Globus pallidus (tissue), 1 donor: Measurements from ENCODE around the gene CELA2A.
"Not testable (repeated sequence)": the region's sequence is repeated elsewhere in the genome, so short reads cannot be mapped to it uniquely, and the experiment has no call there.

ENCODE experiments used
- DNase-seq: peaks from one replicate; pipeline ENCODE4 v3.0.0-alpha.2; 2015; ENCODE audit warnings: low spot score

CELA2A gene

DNA sequence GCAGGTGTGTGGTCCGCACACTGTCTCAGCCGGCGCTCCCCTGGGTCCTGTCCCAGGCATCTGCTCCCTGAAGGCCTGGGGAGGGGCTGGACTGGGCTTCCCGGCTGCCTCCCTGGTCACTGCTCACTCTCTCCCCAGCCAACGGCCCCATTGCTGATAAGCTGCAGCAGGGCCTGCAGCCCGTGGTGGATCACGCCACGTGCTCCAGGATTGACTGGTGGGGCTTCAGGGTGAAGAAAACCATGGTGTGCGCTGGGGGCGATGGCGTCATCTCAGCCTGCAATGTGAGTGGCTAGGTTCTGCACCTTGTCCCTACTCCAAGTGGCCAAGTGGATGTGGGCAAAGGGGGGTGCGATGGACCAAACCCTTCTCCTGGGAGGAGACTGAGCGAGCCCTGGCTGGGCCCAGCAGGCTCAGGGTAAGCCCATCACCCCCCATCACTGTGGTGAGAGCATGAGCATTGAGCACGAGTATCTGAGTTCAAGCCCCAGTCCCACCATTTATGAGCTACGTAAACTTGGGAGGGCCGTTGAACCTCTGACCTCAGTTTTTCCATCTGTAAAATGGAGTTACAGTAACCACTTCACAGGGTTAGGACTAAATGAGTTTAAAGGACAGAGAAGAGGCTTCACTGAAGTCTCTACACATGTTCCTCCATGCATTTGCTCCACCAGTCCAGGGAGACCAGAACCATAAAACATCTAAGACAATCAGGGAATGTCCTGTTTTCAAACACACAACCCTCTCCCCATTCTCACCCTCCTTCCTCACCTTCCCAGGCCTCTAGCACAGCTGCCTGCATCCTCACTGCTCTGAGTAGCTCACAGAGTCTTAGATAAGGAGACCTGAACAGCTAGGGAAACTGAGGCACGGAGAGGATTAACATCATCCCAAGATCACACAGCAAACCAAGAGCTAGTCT lies 11.8 kb upstream of the CELA2A start:
- no peak for DNase-seq

DNA sequence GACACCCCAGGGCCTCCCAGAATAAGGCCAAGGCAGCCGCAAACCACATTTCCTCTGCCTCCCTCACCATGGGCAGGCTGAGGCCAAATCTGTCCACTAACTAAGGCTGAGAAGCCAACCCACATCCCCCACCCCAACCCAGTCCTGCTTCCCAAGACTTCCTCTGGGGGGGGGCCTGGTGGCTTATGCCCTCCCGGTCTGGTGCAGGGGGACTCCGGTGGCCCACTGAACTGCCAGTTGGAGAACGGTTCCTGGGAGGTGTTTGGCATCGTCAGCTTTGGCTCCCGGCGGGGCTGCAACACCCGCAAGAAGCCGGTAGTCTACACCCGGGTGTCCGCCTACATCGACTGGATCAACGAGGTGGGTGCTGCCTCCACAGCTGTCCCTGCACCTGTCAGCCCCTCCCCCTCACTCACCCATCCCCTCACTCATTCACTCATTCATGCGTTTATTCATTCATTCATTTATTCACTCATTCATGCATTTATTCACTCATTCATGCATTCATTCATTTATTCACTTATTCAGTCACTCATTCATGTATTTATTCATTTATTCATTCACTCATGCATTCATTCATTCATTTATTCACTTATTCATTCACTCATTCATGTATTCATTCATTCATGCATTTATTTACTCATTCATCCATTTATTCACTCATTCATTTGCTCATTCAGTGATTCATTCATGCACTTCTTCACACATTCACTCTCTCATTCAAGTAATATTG lies 11.0 kb upstream of the CELA2A start:
- DNase-seq: no peak

DNA sequence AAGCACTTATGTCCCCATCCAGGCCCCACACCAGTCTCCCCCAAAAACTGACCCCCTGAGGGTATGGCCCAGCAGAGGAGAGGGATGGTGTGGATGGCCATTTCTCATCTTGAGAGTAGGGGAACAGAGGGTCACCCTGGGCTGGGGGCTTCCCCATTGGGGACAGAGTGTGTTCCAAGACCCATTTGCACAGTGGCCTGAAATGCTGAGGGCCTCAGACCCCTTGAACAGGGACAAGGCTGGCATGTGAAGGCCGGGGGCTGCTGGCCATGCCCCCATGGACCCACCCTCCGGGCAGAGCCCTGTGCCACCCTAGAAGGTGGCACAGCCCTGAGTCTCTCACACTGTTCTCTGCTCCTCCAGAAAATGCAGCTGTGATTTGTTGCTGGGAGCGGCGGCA lies 10.3 kb upstream of the CELA2A start:
- no peak for DNase-seq

DNA sequence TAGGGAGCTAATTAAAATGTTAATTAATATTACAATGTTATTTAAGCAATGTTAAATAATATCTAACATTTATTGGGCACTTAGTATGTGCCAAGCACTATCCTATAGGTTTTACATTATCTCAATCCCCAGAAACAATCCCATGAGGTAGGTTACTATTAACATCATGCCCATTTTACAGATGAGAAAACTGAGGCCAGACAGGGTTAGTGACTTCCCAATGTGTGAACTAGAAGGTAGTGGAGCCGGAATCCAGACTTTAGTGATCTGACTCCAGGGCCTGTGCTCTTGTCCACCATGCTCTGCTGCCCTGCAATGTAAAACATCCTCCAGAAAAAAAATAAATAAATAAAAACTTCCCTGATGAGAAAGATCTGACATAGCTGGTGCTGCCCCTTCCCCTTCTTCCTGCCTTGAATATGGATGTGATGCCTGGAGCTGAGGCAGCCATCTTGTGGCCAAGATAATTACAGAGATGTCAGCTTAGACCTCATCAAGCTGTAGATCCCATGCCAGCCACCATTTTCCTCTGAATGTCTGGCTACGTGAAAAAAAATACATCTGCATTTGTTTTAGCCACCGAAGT lies 7.6 kb upstream of the CELA2A start:
- no peak for DNase-seq

DNA sequence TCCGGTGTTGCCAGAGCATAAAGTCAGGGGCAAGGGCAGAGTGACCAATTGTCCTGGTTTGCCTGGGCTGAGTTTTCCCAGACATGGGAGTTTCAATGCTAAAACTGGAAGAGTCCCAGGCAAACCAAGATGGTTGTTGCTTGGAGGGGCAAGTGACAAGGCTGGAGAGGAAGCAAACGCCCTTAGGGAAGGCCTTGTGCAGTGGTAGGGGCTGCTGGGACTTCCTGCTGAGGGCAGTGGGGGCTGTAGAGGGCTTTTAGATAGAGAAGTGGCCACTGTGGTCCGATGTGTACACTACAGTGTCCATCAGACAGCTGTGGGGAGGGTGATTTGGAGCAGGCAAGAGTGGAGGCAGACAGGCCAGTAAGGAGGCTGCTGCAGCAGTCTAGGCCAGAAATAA lies 7.0 kb upstream of the CELA2A start:
- DNase-seq: no peak

- DNase-seq: no peak
These were observed 5.4 kb upstream of the CELA2A start for GRCh38 chr1:15451014-15451722.

DNA sequence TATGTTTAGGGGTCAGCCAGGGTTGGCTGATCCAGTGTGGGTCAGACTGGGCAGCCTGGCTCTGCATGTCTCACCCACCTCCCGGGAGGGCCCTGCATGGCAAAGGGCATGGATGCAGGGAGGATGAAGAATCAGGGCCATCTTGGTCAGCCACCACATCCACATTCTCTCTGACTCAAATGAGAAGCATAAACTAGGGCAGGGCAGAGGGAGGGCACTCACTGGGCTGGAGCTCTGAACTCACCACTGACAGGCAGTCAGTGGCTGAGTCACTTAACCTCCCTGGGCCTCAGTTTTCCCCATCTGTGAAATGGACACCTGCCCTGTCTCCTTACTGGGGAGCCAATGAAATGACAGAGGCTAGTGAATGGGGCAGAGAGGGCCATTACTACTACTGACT lies 4.3 kb upstream of the CELA2A start:
- DNase-seq: no peak

DNA sequence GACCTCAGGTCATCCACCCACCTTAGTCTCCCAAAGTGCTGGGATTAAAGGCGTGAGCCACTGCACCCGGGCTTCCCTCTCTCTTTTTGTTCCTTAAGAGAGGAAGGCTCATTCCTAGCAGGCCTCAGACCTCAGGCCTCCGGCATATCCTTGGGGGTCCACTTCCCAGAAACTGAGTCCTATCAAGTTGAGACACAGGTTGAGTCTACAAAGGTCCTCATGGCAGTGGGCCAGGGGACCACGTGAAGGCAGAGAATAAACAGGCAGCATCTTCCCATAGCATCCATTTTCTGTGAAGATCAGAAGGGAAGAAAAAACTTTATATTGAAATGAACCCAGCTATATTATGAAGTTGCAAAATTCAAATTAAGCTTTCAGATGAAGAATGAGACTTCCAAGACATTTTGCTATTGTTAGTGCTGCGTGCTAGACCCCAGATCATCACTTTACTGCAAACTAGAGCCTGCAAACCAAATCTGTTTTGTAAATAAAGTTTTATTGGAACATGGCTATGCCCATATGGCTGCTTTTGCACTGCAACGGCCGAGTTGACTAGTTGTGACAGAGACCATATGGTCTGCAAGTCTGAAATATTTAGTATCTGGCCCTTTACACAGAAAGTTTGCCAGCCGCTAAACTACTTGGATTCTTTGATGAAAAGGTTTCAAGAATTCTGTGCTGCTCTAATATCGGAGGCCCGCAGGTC lies 3.5 kb upstream of the CELA2A start:
- no peak for DNase-seq

DNA sequence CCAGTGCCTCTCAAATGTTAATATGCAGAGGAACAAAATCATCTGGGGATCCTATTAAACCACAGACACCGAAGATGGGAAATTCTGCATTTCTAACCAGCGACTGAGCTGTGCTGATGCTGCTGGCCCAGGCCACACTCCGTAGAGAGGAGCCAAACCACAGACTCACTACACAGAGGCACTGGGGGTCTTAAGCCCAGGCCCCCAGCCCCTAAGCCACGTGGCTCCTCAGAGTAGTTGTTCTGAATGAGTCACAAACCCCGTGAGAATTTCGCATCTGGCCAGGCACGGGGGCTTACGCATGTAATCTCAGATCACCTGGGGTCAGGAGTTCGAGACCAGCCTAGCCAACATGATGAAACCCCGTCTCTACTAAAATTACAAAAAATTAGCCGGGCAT lies 2.8 kb upstream of the CELA2A start:
- no peak for DNase-seq

- no peak for DNase-seq
These were observed 2.3 kb upstream of the CELA2A start for GRCh38 chr1:15454256-15454655.

DNA sequence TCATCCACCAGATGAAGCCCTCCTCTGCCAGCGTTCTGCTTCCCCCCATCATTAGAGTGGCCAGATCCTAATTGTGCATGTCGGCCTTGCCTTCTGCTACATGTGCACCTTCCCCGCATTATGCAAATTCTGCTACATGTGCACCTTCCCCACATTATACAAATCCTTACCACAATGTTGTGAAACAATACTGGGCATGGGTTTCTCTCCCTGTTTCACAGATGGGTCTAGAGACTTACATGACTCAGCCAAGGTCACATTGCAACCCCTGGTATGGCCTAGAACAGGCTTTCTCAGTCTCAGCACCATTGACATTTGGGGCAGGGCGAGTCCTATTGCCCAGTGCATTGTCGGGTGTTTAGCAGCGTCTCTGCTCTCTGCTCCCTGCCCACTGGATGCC lies 1.0 kb upstream of the CELA2A start:
- no peak for DNase-seq

DNA sequence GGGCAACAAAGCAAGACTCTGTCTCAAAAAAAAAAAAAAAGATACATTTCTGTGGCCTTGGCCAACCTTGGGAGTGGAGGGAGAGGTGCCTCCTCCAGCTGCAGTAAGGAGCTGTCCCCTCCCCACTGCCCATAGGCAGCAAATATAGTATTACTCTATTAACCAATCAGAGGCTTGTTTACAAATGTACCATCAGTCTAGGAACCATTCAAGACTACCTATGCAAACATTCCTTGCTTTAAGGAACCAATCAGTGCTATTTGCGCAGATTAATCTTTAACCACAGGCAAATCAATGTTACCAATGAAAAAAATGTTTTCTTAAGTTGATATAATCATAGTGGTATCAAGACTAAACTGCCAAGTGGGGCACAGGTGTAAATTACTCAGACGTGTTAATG lies 1.1 kb downstream of the CELA2A start:
- DNase-seq: no peak

GRCh38 chr1:15458388-15458787 lies 1.9 kb downstream of the CELA2A start:
- not testable (repeated sequence) for DNase-seq

- no peak for DNase-seq
These were observed 3.5 kb downstream of the CELA2A start for GRCh38 chr1:15459771-15460707.

DNA sequence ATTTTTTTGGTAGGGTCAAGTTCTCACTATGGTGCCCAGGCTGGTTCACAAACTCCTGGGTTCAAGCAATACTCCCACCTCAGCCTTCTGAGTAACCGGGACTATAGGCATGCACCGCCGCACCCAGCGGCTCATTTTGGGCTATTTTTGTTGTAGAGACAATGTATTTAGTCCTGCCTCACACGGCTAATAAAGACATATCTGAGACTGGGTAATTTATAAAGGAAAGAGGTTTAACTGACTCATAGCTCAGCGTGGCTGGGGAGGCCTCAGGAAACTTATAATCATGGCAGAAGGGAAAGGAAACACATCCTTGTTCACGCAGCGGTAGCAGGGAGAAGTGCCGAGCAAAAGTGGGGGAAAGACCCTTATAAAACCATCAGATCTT lies 4.2 kb downstream of the CELA2A start:
- no peak for DNase-seq

- not testable (repeated sequence) for DNase-seq
These were observed 6.7 kb downstream of the CELA2A start for GRCh38 chr1:15463064-15463800.

DNA sequence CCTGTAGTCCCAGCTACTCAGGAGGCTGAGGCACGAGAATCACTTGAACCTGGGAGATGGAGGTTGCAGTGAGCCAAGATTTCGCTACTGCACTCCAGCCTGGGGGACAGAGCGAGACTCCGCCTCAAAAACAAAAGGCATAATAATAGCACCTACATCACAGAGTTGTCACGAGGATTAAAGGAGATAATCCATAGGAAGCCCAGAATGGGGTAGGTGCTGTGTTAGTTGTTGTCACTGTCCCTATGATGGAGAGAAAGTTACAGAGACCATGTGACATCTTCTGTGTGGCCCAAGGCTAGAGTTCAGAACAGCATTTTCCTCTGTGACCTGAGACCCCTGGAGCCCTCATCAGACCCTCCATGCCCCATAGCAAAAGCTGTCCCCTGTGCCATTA lies 7.4 kb downstream of the CELA2A start:
- not testable (repeated sequence) for DNase-seq

- DNase-seq: no peak
These were observed 9.1 kb downstream of the CELA2A start for GRCh38 chr1:15465674-15466073.

DNA sequence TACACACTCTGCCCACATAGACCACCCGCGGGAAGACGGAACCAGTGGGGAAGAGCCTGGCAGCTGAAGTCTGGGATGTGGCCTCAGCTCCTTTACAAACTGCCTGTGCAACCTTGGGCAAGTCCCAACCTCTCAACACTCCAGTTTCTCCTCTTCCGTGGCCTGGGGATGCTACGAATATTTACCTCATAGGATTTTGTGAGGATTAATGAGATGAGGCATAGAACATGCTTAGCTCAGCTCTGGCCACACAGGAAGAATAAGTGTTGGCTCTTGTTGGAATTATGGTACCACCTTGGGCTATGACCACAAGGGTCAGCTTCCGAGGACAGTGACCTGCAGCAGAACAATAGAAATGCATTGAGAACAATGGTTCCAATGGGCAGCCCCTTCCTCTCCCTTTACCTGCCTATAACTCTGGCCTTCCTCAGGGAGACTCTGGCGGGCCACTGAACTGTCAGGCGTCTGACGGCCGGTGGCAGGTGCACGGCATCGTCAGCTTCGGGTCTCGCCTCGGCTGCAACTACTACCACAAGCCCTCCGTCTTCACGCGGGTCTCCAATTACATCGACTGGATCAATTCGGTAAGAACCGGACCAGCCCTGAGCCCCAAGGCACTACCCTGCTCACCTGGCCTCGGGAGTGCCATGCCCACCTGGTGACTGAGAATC lies 10.6 kb downstream of the CELA2A start:
- not testable (repeated sequence) for DNase-seq
